Measurements from ENCODE around the gene DISP1. TPM values are rescaled to one million over a fixed set of nuclear protein-coding genes. Genes with fewer than 3 reads are reported as not detected.

The DISP1 gene
- total RNA-seq, 4 donors from 2014 or later = 6.5 to 24.7 (median 15.4) TPM

DNA sequence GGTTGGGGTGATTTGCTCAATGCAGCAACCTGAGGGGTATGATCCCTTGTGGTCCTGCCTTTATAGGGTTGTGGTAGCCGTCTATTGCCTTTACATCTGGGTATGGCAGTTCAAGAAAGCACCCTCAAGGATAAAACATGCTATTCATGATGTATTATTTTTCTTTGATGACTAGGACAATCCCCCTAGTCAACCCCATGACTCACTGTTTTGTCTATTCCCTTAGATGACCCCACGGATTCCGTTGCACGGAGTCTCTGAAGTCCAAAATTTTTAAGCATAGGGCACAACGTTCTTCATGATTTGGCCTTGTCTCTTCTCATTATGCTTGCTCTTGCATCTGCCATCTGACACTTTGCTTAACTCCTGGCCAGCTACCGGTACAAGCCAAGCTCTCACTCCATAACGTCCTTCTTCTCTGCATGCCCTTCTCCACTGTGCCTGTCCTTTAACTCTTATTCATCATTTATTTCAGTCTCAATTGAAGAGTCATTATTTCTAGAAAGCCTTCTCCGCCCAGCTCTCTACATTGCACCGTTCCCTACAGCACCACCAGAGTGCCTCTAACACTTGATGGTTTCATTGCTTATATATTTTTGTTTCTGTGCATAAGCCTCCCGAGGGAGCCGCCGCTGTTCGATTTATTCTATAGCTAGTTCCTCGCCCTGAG, 838 bp upstream of the DISP1 start:
- peaks cover 4 to 45% (median 20%) of the 10 kb centered on the region in 3 donors for H3K4me1 ChIP-seq
- no peak for ATAC-seq
- H3K27me3 ChIP-seq = no peaks in the 10 kb centered on the region
- H3K36me3 ChIP-seq = no peaks in the 10 kb centered on the region
- WGBS, 2 donors (ENCODE audit: low coverage in 1 of 2) = 52 to 64% methylated on average over 13 of the region's 14 CpGs
- TF ChIP-seq POLR2A (IDR thresholded peaks at IDR 0.05) (no peak), EP300 (IDR thresholded peaks at IDR 0.05) (no peak), CTCF (IDR thresholded peaks at IDR 0.05) (no peak), POLR2AphosphoS5 (IDR thresholded peaks at IDR 0.05) (no peak)
- peak overlapping the region; percentile 54 to 87 for H3K4me3 ChIP-seq
- peak overlapping the region; percentile 56 to 97 (median 94) for H3K27ac ChIP-seq
- no peaks in the 10 kb centered on the region for H3K9me3 ChIP-seq

- H3K4me3 ChIP-seq = peak overlapping the region; percentile 54 to 87
- no peak for ATAC-seq
- H3K27me3 ChIP-seq = no peaks in the 10 kb centered on the region
- H3K36me3 ChIP-seq = no peaks in the 10 kb centered on the region
- TF ChIP-seq EP300 (IDR thresholded peaks at IDR 0.05) = no peak
- TF ChIP-seq POLR2AphosphoS5 (IDR thresholded peaks at IDR 0.05) = no peak
- no peak for TF ChIP-seq CTCF (IDR thresholded peaks at IDR 0.05)
- no peak for TF ChIP-seq POLR2A (IDR thresholded peaks at IDR 0.05)
- no peaks in the 10 kb centered on the region for H3K9me3 ChIP-seq
- H3K27ac ChIP-seq = peak overlapping the region; percentile 56 to 97 (median 94)
- H3K4me1 ChIP-seq = peaks cover 4 to 52% (median 22%) of the 10 kb centered on the region in 3 donors
- 1 to 3% methylated on average over 11 of the region's 11 CpGs for WGBS, 2 donors (ENCODE audit: low coverage in 1 of 2)
Measured at GRCh38 chr1:222815440-222815765, 564 bp downstream of the DISP1 start.

DNA sequence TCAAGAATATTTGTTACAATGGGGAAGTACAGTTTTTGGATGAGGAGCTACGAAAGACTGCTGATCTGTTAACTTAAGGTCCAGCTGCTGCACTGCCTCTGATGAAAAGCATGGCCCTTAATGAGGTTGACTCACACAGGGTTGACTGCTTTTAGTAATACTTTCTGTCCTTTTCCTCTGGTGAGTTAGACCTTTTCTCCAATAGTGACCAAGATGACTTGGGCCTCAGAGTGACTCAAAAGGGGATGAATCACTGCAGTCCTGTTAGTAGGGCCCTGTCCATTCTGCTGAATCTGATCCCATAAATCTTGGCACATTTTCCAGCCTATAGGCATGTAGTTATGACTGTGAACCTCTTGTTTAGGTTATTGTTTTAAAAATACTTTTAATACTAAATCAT, 2.7 kb downstream of the DISP1 start:
- H3K9me3 ChIP-seq = no peaks in the 10 kb centered on the region
- peaks cover 4 to 65% (median 22%) of the 10 kb centered on the region in 3 donors for H3K4me1 ChIP-seq
- no peak overlapping the region for H3K4me3 ChIP-seq
- peak overlapping the region in 3 of 4 donors; percentile 43 to 96 (median 54) for H3K27ac ChIP-seq
- 0% methylated on average over 1 of the region's 1 CpG for WGBS, 2 donors (ENCODE audit: low coverage in 1 of 2)
- no peaks in the 10 kb centered on the region for H3K27me3 ChIP-seq
- TF ChIP-seq POLR2AphosphoS5 (IDR thresholded peaks at IDR 0.05) = peak; percentile 78
- no peak for TF ChIP-seq EP300 (IDR thresholded peaks at IDR 0.05)
- ATAC-seq = peak; percentile 14
- H3K36me3 ChIP-seq = no peaks in the 10 kb centered on the region

DNA sequence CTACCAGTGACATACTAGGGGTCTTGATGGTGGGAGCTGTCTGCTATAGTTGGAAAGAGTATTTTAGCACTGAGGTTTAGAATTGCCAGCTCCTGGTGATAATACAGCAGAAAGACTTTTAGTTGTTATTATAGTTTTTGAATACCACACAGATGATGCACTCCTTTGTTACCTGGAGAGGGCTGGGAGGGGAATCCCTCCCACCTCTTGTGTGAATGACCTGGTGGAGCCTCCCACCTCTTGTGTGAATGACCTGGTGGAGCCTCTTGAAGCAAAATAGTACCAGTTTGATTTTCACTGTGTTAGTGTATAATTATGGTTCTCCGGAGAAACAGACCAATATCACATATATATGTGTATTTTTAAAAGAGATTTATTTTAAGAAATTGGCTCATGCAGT, 3.3 kb downstream of the DISP1 start:
- no peak overlapping the region for H3K4me3 ChIP-seq
- no peak for ATAC-seq
- peaks cover 4 to 65% (median 22%) of the 10 kb centered on the region in 3 donors for H3K4me1 ChIP-seq

DNA sequence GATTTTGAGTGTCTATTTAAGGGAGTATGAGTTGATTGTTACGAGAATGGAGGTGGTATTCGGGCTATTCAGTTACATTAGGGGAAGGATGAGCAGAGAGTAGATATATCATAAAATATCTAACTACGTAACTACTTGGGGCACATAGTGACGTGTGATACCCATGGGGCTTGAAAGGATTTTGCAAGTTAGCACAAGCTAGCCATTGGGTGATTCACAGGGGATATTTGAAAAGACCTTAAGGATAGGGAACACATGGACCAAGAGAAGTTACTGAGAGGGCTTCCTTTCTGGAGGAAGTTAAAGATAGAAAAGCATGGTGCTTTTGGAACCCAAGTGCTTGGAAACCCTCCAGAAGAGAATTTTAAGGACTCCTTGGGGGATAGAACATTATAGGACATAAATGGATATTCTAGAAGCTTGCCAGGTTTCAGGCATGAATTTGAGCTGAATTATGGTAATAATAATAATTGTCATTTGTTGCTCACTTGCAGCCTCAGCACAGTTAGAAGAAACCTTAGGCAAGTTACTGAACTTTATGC, 5.4 kb downstream of the DISP1 start:
- no peak overlapping the region for H3K27ac ChIP-seq
- no peak for TF ChIP-seq POLR2AphosphoS5 (IDR thresholded peaks at IDR 0.05)
- TF ChIP-seq CTCF (IDR thresholded peaks at IDR 0.05) = no peak
- TF ChIP-seq EP300 (IDR thresholded peaks at IDR 0.05) = no peak
- no peak for TF ChIP-seq POLR2A (IDR thresholded peaks at IDR 0.05)
- no peaks in the 10 kb centered on the region for H3K9me3 ChIP-seq
- no peak overlapping the region for H3K4me3 ChIP-seq
- H3K36me3 ChIP-seq = no peaks in the 10 kb centered on the region
- ATAC-seq = no peak
- peaks cover 0 to 66% (median 22%) of the 10 kb centered on the region in 3 donors for H3K4me1 ChIP-seq
- 84% methylated on average over 4 of the region's 4 CpGs; no CpG with 5 or more reads in 1 of the 2 donors for WGBS, 2 donors (ENCODE audit: low coverage in 1 of 2)
- no peaks in the 10 kb centered on the region for H3K27me3 ChIP-seq

More for the DNA sequence above, 3.3 kb downstream of the DISP1 start:
- no peaks in the 10 kb centered on the region for H3K36me3 ChIP-seq
- peak overlapping the region in 3 of 4 donors; percentile 43 to 96 (median 54) for H3K27ac ChIP-seq
- H3K9me3 ChIP-seq = no peaks in the 10 kb centered on the region
- H3K27me3 ChIP-seq = no peaks in the 10 kb centered on the region
- TF ChIP-seq EP300 (IDR thresholded peaks at IDR 0.05) (no peak), POLR2AphosphoS5 (IDR thresholded peaks at IDR 0.05) (no peak), CTCF (IDR thresholded peaks at IDR 0.05) (no peak), POLR2A (IDR thresholded peaks at IDR 0.05) (no peak)
- WGBS, 2 donors (ENCODE audit: low coverage in 1 of 2) = 43 to 55% methylated on average over 1 of the region's 1 CpG
